Activated naive CD8-positive, alpha-beta T cell (primary cell): ENCODE data around the gene CEP72.

Experiments used
- H3K27ac Mint-ChIP-seq: one replicate; pipeline ENCODE4 v1.8.0; 2021; ENCODE audit warnings: mixed read lengths
- H3K27me3 Mint-ChIP-seq: one replicate; pipeline ENCODE4 v1.8.0; 2021; ENCODE audit warnings: mixed read lengths
- H3K36me3 Mint-ChIP-seq: one replicate; pipeline ENCODE4 v1.8.0; 2021; ENCODE audit warnings: mixed read lengths
- H3K4me1 Mint-ChIP-seq: one replicate; pipeline ENCODE4 v1.8.0; 2021; ENCODE audit warnings: low read depth, mixed read lengths
- H3K4me3 Mint-ChIP-seq: one replicate; pipeline ENCODE4 v1.8.0; 2021; ENCODE audit warnings: mild to moderate bottlenecking, mixed read lengths
- H3K9me3 Mint-ChIP-seq: one replicate; pipeline ENCODE4 v1.8.0; 2021; ENCODE audit warnings: low read depth, mixed read lengths

Gene CEP72, protein sequence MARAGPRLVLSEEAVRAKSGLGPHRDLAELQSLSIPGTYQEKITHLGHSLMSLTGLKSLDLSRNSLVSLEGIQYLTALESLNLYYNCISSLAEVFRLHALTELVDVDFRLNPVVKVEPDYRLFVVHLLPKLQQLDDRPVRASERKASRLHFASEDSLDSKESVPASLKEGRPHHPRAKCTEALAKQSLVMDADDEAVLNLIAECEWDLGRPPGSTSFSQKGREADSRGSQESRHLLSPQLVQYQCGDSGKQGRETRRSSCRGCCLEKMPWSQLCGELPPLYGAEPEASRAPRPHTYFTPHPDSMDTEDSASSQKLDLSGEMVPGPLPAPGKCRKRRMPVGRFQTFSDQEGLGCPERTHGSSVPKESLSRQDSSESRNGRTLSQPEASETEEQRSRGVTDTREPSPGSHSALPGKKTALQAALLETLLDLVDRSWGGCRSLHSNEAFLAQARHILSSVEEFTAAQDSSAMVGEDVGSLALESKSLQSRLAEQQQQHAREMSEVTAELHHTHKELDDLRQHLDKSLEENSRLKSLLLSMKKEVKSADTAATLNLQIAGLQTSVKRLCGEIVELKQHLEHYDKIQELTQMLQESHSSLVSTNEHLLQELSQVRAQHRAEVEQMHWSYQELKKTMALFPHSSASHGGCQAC

DNA sequence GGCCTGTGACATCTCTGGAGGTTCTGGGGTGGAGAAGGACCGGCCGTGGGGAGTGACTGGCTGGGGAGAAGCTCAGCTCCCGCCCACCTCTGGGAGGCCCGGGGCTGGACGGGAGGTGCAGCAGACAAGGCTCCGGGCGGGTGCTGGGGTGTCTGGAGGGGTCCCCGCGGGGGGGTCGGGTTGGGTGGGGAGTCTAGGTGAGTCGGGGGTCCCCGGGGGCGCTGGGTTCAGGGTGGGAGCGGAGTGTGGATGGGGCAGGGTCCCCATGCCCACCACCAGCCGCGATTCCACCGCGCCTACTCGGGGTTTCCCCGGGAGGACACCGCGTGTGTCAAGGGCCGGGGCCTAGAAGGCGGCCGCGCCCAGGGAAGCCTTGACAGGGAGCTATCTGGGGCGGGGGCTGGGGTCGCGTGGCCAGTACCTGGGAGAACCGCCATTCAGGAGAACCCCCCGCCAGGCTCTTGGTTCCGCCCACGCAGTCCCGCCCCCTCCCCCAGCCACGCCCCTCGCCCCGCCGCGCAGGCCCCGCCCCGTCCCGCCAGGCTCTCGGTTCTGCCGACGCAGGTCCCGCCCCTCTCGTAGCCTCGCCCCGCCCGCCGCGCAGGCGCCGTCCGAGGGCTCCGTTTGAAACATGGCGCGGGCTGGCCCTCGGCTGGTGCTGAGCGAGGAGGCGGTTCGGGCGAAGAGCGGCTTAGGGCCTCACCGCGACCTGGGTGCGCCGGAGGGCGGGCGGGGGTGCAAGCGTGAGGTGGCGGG is at the start of gene CEP72:
Gene CEP72, plus strand, starts transcription at position 610 of the 756 bp plus-strand sequence. Its CDS starts 22 bp downstream, at position 632.
- peaks cover 6% of the 10 kb centered on the region for H3K27me3 Mint-ChIP-seq
- peak within 1 kb of the TSS; percentile 90 for H3K27ac Mint-ChIP-seq
- peak within 1 kb of the TSS; percentile 96 for H3K4me3 Mint-ChIP-seq
- H3K36me3 Mint-ChIP-seq: no peaks in the 10 kb centered on the region
- H3K9me3 Mint-ChIP-seq: no peaks in the 10 kb centered on the region
- peaks cover 46% of the 10 kb centered on the region for H3K4me1 Mint-ChIP-seq

DNA sequence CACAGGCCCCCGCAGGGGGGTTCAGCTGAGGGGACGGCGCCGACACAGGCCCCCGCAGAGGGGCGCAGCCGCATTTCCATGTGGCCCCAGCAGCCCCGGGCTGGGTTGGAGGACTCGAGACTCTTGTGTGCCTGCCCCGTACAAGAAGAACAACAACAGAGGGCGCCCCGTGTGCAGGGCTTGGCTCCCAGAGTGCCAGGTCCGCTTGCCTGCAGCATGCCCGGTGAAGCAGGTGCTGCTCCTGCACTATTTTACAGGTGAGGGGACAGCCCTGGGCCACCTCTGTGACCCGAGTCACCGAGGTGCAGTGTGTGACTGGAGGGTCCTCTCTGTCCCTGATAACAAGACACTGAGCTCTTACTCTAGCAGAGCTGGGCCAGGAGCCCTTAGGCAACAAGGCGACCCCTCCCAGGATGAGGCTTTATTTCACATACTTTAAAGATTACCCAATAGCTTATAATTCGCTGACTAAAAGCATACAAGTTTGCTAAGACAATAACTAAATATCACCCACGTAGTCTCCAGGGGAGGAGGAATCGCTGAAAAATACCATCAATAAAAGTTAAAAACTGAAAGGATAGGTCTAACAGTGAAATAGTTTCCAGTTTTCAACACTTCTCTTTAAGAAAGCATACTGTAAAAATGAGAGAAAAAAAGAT is 46.2 kb upstream of the CEP72 start:
- H3K36me3 Mint-ChIP-seq: no peaks in the 10 kb centered on the region
- H3K9me3 Mint-ChIP-seq: no peaks in the 10 kb centered on the region
- peaks cover 11% of the 10 kb centered on the region for H3K27me3 Mint-ChIP-seq
- no peak overlapping the region for H3K4me3 Mint-ChIP-seq
- no peaks in the 10 kb centered on the region for H3K4me1 Mint-ChIP-seq
- H3K27ac Mint-ChIP-seq: no peak overlapping the region

DNA sequence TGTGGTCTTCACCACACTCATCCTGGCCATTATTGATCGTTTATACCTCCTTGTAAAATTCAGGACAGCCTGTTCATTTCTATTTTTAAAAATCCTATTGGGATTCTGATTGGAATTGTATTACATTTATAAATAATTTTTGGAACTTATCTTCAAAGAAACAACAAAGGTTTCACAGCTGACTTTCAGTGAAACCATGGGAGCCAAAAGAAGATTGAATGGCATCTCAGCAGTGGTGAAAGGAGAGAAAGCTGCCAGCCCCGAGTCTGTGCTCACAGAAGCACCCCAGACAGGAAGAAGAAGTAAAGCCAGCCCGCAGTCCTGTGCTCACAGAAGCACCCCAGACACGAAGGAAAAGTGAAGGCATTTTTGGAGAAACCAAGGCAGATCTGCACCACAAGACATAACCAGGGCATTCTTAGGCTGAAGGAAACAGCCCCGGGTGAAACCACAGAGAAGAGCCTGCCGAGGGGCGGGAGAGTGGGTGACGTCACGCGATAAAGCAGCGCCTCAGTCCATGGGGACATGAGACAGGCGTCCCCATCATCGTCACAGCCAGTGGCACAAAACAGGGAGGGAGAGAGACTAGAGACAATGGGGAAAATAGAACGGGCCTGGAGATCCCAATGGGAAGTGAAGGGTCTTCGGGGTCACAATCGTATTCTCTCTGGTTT is 45.4 kb upstream of the CEP72 start:
- Mint-ChIP-seq H3K9me3 (no peaks in the 10 kb centered on the region), H3K4me1 (no peaks in the 10 kb centered on the region), H3K27me3 (peaks cover 11% of the 10 kb centered on the region), H3K4me3 (no peak overlapping the region), H3K36me3 (no peaks in the 10 kb centered on the region), H3K27ac (no peak overlapping the region)

DNA sequence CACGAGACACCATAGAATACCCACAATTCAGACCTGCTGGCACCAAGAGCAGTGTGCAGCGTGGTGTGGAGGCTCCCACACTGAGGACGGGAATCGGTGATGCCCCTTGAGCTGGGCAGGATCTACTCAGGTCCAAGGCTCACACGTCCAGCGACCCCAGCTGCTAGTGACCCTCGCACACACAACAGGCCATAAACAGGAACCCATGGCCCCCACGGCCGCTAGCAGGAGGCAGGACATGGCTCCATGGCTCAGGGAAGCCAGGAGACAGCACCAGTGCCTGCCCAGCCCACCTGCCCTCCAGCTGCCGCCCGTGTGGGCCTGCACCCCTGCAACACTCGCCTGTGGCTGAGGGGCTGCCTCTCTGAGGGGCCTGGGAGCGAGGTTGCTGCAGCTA is 44.5 kb upstream of the CEP72 start:
- no peaks in the 10 kb centered on the region for H3K4me1 Mint-ChIP-seq
- no peak overlapping the region for H3K27ac Mint-ChIP-seq
- H3K9me3 Mint-ChIP-seq: no peaks in the 10 kb centered on the region
- H3K27me3 Mint-ChIP-seq: peaks cover 11% of the 10 kb centered on the region
- no peak overlapping the region for H3K4me3 Mint-ChIP-seq
- no peaks in the 10 kb centered on the region for H3K36me3 Mint-ChIP-seq

DNA sequence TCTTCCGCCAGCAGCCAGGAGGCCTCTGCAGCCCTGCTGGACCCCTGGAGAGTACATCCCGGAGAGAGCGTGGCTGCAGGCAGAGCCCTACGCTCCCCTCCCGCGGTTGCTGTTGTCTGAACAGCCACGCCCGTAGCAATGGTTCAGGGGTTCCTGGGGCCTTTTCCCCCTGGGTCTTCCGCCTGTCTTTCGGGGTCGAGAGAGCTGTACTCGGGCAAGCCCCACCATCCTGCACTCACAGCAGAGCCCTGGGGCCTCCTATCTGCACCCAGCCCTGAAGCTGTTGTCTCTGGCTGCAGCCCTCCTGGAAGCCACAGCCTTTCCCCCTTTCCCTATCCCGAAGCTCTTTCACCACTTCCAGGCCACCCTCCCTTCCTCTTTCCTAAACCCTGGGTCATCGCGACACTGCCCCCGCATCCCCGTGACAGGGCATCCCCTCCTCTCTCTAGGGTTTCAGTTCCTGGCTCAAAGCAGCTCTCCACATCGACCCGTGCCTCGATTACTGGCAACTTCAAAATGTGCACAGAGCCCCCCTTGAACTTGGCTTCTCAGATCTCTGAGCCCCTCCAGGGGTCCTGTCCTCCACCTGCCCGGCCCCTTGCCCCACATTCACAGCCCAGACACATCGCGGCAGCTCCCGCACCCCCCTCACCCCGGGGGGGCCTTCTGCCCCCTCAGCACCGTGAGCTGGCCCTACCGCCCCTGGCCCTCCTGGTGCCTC is 43.9 kb upstream of the CEP72 start:
- H3K9me3 Mint-ChIP-seq: no peaks in the 10 kb centered on the region
- H3K4me1 Mint-ChIP-seq: no peaks in the 10 kb centered on the region
- H3K4me3 Mint-ChIP-seq: no peak overlapping the region
- H3K27ac Mint-ChIP-seq: no peak overlapping the region
- H3K36me3 Mint-ChIP-seq: no peaks in the 10 kb centered on the region
- H3K27me3 Mint-ChIP-seq: peaks cover 11% of the 10 kb centered on the region

DNA sequence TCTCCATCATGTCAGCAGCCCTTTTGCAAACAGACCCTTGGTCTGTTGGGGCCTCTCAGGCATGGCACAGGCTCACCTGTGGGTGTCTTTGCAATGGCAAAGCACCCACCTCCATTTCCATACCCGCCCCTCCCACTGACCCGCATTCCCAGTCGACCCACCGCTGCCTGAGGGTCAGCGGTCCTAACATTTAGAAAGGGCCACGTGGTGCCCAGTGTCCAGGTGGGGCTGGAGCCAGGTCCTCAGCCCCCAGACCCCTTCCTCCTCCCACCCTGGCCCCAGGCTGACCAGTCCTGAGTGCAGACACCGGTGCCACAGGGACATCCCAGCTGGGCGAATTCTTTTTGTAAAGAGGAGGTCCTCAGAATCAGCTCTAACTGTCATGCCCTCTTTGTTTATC is 43.3 kb upstream of the CEP72 start:
- Mint-ChIP-seq H3K4me1 (no peaks in the 10 kb centered on the region), H3K27me3 (peaks cover 11% of the 10 kb centered on the region), H3K9me3 (no peaks in the 10 kb centered on the region), H3K27ac (no peak overlapping the region), H3K36me3 (no peaks in the 10 kb centered on the region), H3K4me3 (no peak overlapping the region)

DNA sequence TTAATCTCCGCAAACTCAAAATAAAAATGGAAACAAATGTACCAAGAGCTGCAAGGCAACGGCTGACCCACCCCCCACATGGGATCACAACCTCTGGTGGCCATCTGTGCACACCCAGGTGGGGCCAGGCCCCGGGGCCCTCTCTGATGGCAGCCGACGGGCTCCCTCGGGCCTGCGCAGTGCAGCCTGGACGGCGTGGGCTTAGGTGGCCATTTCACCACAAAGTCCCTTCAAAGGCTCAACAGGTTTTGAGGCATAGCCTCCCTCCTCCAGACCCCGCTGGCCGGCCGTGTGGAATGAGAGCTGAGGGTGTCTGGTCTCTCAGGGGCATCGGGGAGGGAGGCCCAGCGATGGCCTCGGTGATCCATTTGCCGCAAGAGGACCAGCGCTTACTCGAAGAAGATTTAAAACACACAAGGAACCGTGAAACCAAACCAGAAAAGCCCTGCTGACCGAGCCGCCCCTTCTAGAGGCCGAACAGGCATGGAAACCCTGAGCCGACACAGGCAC is 42.7 kb upstream of the CEP72 start:
- Mint-ChIP-seq H3K36me3 (no peaks in the 10 kb centered on the region), H3K9me3 (no peaks in the 10 kb centered on the region), H3K4me1 (no peaks in the 10 kb centered on the region), H3K4me3 (no peak overlapping the region), H3K27ac (no peak overlapping the region), H3K27me3 (peaks cover 11% of the 10 kb centered on the region)

DNA sequence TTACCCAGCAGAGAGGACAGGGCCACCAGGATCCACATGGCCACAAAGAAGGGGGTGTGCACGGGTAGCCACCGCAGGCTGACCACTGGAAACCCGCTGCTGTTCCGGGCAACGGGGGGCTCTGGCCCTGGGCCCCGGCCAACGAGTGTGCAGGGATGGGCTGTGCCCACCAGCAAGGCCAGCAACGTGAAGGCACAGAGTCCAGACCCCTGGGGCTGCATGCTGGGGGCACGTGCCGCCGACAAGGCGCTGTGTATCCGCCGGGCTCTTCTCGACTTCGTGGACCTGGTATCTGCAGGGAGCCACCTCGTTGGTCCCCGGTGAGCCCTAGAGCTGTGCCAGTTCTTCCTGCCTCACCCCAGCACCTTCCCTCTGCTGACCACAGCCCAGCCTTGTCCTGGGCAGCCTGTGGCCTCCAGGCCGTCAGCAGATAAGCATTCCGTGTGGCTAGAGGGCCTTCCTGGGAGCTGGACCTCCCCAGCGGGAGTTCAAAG is 42.2 kb upstream of the CEP72 start:
- no peaks in the 10 kb centered on the region for H3K36me3 Mint-ChIP-seq
- no peaks in the 10 kb centered on the region for H3K9me3 Mint-ChIP-seq
- no peak overlapping the region for H3K4me3 Mint-ChIP-seq
- no peak overlapping the region for H3K27ac Mint-ChIP-seq
- no peaks in the 10 kb centered on the region for H3K4me1 Mint-ChIP-seq
- H3K27me3 Mint-ChIP-seq: peaks cover 15% of the 10 kb centered on the region

DNA sequence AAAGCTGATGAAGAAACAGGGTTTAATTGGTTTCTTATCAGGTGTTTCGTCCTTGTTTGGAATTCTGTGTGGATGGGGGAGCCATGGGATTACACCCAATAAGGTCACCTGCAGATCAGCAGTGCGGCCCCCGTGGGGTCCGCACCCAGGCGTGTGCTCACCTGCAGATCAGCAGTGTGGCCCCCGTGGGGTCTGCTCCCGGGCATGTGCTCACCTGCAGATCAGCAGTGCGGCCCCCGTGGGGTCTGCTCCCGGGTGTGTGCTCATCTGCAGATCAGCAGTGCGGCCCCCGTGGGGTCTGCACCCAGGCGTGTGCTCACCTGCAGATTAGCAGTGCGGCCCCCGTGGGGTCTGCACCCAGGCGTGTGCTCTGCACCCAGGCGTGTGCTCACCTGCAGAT is 41.7 kb upstream of the CEP72 start:
- Mint-ChIP-seq H3K27me3 (peaks cover 19% of the 10 kb centered on the region), H3K36me3 (peaks cover 3% of the 10 kb centered on the region), H3K9me3 (peaks cover 5% of the 10 kb centered on the region), H3K4me3 (no peak overlapping the region), H3K27ac (no peak overlapping the region), H3K4me1 (no peaks in the 10 kb centered on the region)

DNA sequence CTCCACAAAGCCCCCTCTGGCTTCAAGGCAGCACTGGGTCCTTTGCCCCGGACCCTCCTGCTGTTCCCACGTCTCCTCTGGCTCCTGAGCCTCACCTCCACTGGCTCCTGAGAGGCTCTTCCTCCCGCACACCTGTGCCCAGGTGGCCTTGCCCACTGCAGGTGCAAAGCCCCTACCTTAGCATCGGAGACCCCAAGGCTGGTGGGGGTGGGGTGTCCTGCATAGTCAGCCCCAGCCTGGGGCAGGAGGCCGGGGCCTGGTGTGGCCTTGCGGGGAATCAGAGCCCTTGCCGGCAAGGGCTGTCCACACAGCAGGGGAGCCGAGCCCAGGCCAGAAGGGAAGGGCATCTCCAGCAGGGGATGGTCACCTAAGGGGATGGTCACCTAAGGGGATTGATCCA is 41.3 kb upstream of the CEP72 start:
- Mint-ChIP-seq H3K9me3 (peaks cover 5% of the 10 kb centered on the region), H3K36me3 (peaks cover 6% of the 10 kb centered on the region), H3K27me3 (peaks cover 23% of the 10 kb centered on the region), H3K4me3 (no peak overlapping the region), H3K27ac (no peak overlapping the region), H3K4me1 (no peaks in the 10 kb centered on the region)

DNA sequence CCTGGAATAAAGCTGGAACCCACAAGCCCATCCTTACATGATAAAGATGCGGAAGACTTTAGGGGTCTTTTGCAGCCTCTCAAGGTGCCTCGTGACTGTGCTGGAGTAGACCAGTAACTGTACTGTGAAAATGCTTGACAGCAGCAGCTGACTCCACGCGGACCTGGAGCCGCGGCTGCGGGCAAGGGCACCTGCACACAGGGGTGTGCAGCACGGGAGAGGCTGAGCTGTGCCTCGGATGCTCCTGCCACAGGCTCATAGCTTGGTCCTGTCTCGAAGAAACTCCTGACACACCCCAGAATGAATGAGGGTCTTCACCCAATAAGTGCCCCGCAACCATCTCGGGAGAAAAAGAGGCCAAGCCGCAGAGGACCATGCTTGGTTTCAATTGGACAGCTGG is 40.3 kb upstream of the CEP72 start:
- Mint-ChIP-seq H3K36me3 (peaks cover 10% of the 10 kb centered on the region), H3K4me3 (no peak overlapping the region), H3K9me3 (peaks cover 10% of the 10 kb centered on the region), H3K27me3 (peaks cover 24% of the 10 kb centered on the region), H3K4me1 (no peaks in the 10 kb centered on the region), H3K27ac (no peak overlapping the region)

DNA sequence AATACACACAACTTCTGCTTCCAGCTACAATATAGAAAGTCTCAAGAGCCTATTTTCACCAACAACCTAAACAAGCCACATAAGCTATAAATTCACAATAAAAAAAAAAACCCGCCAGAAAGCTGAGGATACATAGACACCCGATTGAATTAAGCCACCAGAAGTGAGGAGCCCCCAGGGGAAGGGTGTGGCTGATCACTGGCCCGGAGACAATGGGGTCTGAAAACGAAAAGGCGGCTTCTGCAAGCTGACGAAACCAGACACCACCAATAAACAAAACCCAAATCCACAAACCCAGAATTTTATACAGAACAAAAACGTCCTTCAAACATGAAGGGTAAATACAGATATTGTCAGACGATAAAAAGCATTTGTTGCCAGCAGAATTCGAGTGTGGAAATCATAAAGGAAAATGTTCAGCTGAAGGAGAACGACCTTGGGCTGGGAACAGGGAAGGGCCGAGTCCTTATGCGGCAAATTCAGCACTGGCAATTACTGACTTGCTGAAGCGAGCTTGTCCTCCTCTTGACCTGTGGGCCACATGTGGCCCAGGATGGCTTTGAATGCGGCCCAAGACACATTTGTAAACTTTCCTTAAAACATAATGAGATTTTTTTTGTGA is 39.6 kb upstream of the CEP72 start:
- no peak overlapping the region for H3K4me3 Mint-ChIP-seq
- peaks cover 10% of the 10 kb centered on the region for H3K36me3 Mint-ChIP-seq
- no peak overlapping the region for H3K27ac Mint-ChIP-seq
- peaks cover 13% of the 10 kb centered on the region for H3K9me3 Mint-ChIP-seq
- peaks cover 17% of the 10 kb centered on the region for H3K27me3 Mint-ChIP-seq
- no peaks in the 10 kb centered on the region for H3K4me1 Mint-ChIP-seq

DNA sequence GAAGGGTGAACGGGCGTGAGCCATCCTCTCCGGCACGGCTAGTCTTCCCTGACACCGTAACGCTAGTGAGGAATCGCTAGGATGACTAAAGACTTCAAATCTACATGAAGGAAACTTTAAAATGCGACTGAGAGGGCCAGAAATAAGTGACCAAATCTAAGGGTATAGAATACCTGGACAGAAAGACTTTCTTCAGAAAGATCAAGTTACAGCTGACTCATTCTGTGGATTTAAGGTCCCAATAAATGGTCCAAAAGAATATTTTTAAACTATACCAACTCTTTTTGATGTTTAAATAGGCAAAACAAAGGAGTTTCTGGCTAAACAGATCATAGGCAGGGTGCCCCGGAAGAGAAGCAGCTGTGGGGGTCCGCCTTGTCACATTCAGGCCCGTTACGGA is 38.9 kb upstream of the CEP72 start:
- peaks cover 10% of the 10 kb centered on the region for H3K36me3 Mint-ChIP-seq
- peaks cover 19% of the 10 kb centered on the region for H3K27me3 Mint-ChIP-seq
- H3K4me3 Mint-ChIP-seq: no peak overlapping the region
- H3K27ac Mint-ChIP-seq: no peak overlapping the region
- peaks cover 19% of the 10 kb centered on the region for H3K9me3 Mint-ChIP-seq
- H3K4me1 Mint-ChIP-seq: no peaks in the 10 kb centered on the region
